GM23338 (cell line): ENCODE results near the gene AKIRIN1. TPM values are rescaled to one million over a fixed set of nuclear protein-coding genes. Genes with fewer than 3 reads are reported as not detected.

Source experiments
- ATAC-seq: fragments of 200-7000 bp; cut with Tn5 transposase; 3 replicates; pipeline ENCODE4 v1.9.1; 2020
- DNase-seq: peaks from one replicate; pipeline ENCODE4 v3.0.0-alpha.2; 2015; ENCODE audit warnings: low spot score
- H2AFZ ChIP-seq: fragments of 200-600 bp; sonication (generic); 2 replicates; pipeline ENCODE4 v1.8.0; 2016; ENCODE audit warnings: antibody characterized with exemption, mild to moderate bottlenecking, moderate library complexity
- H3F3A ChIP-seq: fragments of 200-600 bp; sonication (generic); replicated peaks from 2 replicates; pipeline ENCODE4 v1.8.0; 2017; ENCODE audit warnings: antibody characterized with exemption, mixed run types, low read depth
- H3K27ac ChIP-seq: fragments of 200-600 bp; sonication (generic); 2 replicates; pipeline ENCODE4 v1.6.1; 2016; ENCODE audit warnings: low read depth
- H3K27me3 ChIP-seq: fragments of 200-600 bp; sonication (generic); 2 replicates; pipeline ENCODE4 v1.8.0; 2016; ENCODE audit warnings: mild to moderate bottlenecking, mixed run types, moderate library complexity; ENCODE audit not compliant: insufficient read depth
- H3K36me3 ChIP-seq: fragments of 200-600 bp; sonication (generic); 2 replicates; pipeline ENCODE4 v1.8.0; 2016; ENCODE audit warnings: mild to moderate bottlenecking; ENCODE audit not compliant: insufficient read depth
- H3K4me1 ChIP-seq: fragments of 200-600 bp; sonication (generic); 2 replicates; pipeline ENCODE4 v1.8.0; 2016; ENCODE audit warnings: mild to moderate bottlenecking, moderate library complexity; ENCODE audit not compliant: insufficient read depth
- H3K4me2 ChIP-seq: fragments of 200-600 bp; sonication (generic); 2 replicates; pipeline ENCODE4 v1.7.1; 2017; ENCODE audit warnings: mixed run types
- H3K4me3 ChIP-seq: fragments of 200-600 bp; sonication (generic); 2 replicates; pipeline ENCODE4 v1.6.1; 2016; ENCODE audit warnings: mixed run types
- H3K79me2 ChIP-seq: fragments of 200-600 bp; sonication (generic); replicated peaks from 2 replicates; pipeline ENCODE4 v1.8.0; 2017; ENCODE audit warnings: mild to moderate bottlenecking; ENCODE audit not compliant: insufficient read depth
- H3K9me2 ChIP-seq: fragments of 200-600 bp; sonication (generic); 2 replicates; pipeline ENCODE4 v1.8.0; 2017; ENCODE audit not compliant: insufficient read depth
- H4K20me1 ChIP-seq: fragments of 200-600 bp; sonication (generic); replicated peaks from 2 replicates; pipeline ENCODE4 v1.8.0; 2017; ENCODE audit warnings: mild to moderate bottlenecking; ENCODE audit not compliant: insufficient read depth
- H3K27ac Mint-ChIP-seq: 2 replicates; pipeline ENCODE4 v1.8.0; 2020; ENCODE audit warnings: inconsistent platforms, mild to moderate bottlenecking, moderate library complexity, mixed read lengths
- H3K27me3 Mint-ChIP-seq: 3 replicates; pipeline ENCODE4 v1.8.0; 2022; ENCODE audit warnings: low read depth, mild to moderate bottlenecking, moderate library complexity, mixed read lengths, inconsistent platforms; ENCODE audit not compliant: insufficient read depth, poor library complexity
- H3K36me3 Mint-ChIP-seq: 3 replicates; pipeline ENCODE4 v1.8.0; 2021; ENCODE audit warnings: low read depth, mild to moderate bottlenecking, inconsistent platforms, moderate library complexity, mixed read lengths
- H3K4me1 Mint-ChIP-seq: 3 replicates; pipeline ENCODE4 v1.8.0; 2020; ENCODE audit warnings: mild to moderate bottlenecking, inconsistent platforms, mixed read lengths
- H3K4me3 Mint-ChIP-seq: 3 replicates; pipeline ENCODE4 v1.8.0; 2021; ENCODE audit warnings: moderate library complexity, mild to moderate bottlenecking, inconsistent platforms, mixed read lengths
- H3K9me3 Mint-ChIP-seq: 3 replicates; pipeline ENCODE4 v1.8.0; 2020; ENCODE audit warnings: moderate library complexity, mild to moderate bottlenecking, inconsistent platforms, mixed read lengths
- CREB1 ChIP-seq: fragments of 250-450 bp; sonication (Bioruptor Pico); IDR thresholded peaks from 2 replicates; pipeline ENCODE4 v1.5.0; 2020; ENCODE audit warnings: low read depth, mild to moderate bottlenecking, moderate library complexity
- EZH2phosphoT487 ChIP-seq: fragments of 200-600 bp; sonication (generic); IDR thresholded peaks from one replicate; pipeline ENCODE4 v1.8.1; 2018; ENCODE audit warnings: antibody characterized with exemption; ENCODE audit not compliant: unreplicated experiment
- NANOG ChIP-seq: IDR thresholded peaks from 2 replicates; pipeline ENCODE4 v1.6.1; 2016; ENCODE audit warnings: antibody characterized with exemption, borderline replicate concordance
- POLR2AphosphoS5 ChIP-seq: IDR thresholded peaks from 2 replicates; pipeline ENCODE4 v1.6.1; 2016; ENCODE audit warnings: antibody characterized with exemption, low read depth
- STAT1 ChIP-seq: IDR thresholded peaks from one replicate; pipeline ENCODE4 v1.6.1; 2016; ENCODE audit warnings: antibody characterized with exemption; ENCODE audit not compliant: unreplicated experiment
- ZNF114 ChIP-seq: fragments of 250-450 bp; sonication (Bioruptor Pico); IDR thresholded peaks from 2 replicates; pipeline ENCODE4 v1.5.0; 2020; ENCODE audit warnings: mild to moderate bottlenecking, moderate library complexity
- ZNF331 ChIP-seq: fragments of 250-450 bp; sonication (Bioruptor Pico); IDR thresholded peaks from 2 replicates; pipeline ENCODE4 v1.5.0; 2020; ENCODE audit warnings: low read depth, mild to moderate bottlenecking, moderate library complexity
- polyA plus RNA-seq: library from polyadenylated mRNA; unstranded; fragments of >200 nt; fragmentation: Nextera tagmentation; extraction: Ambion mirVana; gene quantifications from 2 replicates; pipeline ENCODE4 v1.2.1, GENCODE V29; 2016
- total RNA-seq: library from RNA; depleted of rRNA; stranded (reverse); fragments of >200 nt; shearing (Covaris generic); gene quantifications from 2 replicates; pipeline ENCODE4 v1.2.3, GENCODE V29; 2014
- TF ChIP-seq, protein P1 (sequence below): IDR thresholded peaks from 2 replicates; pipeline ENCODE4 v1.6.1; 2016; ENCODE audit warnings: antibody characterized with exemption
- TF ChIP-seq, protein P2 (sequence below), 2 experiments: fragments of 200-600 bp in 1 of 2; sonication (generic) in 1 of 2; conservative IDR thresholded peaks; 2 replicates each; pipeline versions ENCODE4 v1.5.1 to v1.6.1; 2016 to 2017; ENCODE audit warnings: antibody characterized with exemption in 2 of 2, low read depth in 2 of 2, mild to moderate bottlenecking in 2 of 2, moderate library complexity in 1 of 2
- TF ChIP-seq, protein P3 (sequence below): IDR thresholded peaks from one replicate; pipeline ENCODE4 v1.6.1; 2018; ENCODE audit warnings: antibody characterized with exemption; ENCODE audit not compliant: unreplicated experiment

Gene AKIRIN1
- total and polyA plus RNA-seq, 2 experiments from 2014 or later = 162 to 254 TPM

DNA sequence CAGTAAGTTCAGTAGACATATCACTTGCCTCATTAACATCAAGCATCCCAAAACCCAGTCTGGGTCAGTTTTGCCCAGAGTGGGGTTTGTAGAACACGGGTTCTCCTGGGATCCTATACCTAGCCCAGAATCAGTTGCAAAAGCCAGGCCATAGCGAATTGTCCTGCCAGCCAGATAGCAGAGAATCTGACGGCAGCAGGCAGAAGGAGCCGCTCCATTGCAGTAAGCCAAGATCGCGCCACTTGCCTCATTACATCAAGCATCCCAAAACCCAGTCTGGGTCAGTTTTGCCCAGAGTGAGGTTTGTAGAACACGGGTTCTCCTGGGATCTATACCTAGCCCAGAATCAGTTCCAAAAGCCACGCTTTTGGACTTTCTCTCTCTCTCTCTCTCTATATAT is 54.2 kb downstream of the AKIRIN1 start (continued):
- TF ChIP-seq, protein P1, sequence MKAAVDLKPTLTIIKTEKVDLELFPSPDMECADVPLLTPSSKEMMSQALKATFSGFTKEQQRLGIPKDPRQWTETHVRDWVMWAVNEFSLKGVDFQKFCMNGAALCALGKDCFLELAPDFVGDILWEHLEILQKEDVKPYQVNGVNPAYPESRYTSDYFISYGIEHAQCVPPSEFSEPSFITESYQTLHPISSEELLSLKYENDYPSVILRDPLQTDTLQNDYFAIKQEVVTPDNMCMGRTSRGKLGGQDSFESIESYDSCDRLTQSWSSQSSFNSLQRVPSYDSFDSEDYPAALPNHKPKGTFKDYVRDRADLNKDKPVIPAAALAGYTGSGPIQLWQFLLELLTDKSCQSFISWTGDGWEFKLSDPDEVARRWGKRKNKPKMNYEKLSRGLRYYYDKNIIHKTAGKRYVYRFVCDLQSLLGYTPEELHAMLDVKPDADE = no peak
- TF ChIP-seq POLR2AphosphoS5 (no peak), ZNF331 (no peak), NANOG (no peak), EZH2phosphoT487 (no peak), ZNF114 (CRISPR knock-in tag) (no peak)
- TF ChIP-seq, protein P2, sequence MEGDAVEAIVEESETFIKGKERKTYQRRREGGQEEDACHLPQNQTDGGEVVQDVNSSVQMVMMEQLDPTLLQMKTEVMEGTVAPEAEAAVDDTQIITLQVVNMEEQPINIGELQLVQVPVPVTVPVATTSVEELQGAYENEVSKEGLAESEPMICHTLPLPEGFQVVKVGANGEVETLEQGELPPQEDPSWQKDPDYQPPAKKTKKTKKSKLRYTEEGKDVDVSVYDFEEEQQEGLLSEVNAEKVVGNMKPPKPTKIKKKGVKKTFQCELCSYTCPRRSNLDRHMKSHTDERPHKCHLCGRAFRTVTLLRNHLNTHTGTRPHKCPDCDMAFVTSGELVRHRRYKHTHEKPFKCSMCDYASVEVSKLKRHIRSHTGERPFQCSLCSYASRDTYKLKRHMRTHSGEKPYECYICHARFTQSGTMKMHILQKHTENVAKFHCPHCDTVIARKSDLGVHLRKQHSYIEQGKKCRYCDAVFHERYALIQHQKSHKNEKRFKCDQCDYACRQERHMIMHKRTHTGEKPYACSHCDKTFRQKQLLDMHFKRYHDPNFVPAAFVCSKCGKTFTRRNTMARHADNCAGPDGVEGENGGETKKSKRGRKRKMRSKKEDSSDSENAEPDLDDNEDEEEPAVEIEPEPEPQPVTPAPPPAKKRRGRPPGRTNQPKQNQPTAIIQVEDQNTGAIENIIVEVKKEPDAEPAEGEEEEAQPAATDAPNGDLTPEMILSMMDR (conservative IDR thresholded peaks at IDR 0.05; ENCODE audit: low read depth in 2 of 2) = no peak
- TF ChIP-seq, protein P3, sequence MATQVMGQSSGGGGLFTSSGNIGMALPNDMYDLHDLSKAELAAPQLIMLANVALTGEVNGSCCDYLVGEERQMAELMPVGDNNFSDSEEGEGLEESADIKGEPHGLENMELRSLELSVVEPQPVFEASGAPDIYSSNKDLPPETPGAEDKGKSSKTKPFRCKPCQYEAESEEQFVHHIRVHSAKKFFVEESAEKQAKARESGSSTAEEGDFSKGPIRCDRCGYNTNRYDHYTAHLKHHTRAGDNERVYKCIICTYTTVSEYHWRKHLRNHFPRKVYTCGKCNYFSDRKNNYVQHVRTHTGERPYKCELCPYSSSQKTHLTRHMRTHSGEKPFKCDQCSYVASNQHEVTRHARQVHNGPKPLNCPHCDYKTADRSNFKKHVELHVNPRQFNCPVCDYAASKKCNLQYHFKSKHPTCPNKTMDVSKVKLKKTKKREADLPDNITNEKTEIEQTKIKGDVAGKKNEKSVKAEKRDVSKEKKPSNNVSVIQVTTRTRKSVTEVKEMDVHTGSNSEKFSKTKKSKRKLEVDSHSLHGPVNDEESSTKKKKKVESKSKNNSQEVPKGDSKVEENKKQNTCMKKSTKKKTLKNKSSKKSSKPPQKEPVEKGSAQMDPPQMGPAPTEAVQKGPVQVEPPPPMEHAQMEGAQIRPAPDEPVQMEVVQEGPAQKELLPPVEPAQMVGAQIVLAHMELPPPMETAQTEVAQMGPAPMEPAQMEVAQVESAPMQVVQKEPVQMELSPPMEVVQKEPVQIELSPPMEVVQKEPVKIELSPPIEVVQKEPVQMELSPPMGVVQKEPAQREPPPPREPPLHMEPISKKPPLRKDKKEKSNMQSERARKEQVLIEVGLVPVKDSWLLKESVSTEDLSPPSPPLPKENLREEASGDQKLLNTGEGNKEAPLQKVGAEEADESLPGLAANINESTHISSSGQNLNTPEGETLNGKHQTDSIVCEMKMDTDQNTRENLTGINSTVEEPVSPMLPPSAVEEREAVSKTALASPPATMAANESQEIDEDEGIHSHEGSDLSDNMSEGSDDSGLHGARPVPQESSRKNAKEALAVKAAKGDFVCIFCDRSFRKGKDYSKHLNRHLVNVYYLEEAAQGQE = no peak

DNA sequence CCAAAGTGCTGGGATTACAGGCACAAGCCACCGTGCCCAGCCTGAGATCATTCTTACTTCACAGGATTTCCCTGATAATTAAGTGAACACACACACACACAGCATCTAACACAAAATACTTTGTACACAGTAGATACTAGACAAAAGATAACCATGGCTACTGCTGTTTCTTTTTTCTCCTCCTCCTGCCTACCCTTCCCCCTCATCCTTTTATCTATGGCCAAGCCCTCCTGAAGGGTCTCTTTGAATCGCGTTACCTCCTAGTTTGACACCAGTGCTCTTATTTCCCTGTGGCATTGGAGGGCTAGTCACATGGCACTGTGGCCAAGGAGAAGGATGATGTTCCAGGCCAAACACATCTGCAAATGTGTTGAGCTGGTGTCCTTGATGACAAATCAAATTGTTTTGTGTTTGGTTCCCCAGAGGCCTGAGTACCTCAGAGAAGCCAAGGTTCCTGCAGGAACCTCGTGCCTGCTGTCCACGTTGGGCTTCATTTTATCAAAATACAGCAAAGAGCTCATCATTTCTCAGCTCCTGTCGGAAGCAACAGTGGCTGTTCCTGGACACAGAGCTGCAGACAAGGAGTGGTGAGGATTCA is 55.6 kb downstream of the AKIRIN1 start:
- DNase-seq = no peak
- peaks cover 11% of the 10 kb centered on the region; the same call in 2 of the 3 replicates for H3K4me1 Mint-ChIP-seq
- Histone ChIP-seq H3K79me2 (no peaks in the 10 kb centered on the region), H3K4me3 (no peak overlapping the region), H3K27ac (no peak overlapping the region), H4K20me1 (no peaks in the 10 kb centered on the region), H3K9me2 (no peaks in the 10 kb centered on the region), H3K4me1 (peaks cover 3% of the 10 kb centered on the region; the same call in 1 of the 2 replicates), H3K27me3 (no peaks in the 10 kb centered on the region), H3K4me2 (no peak overlapping the region), H2AFZ (no peak overlapping the region), H3K36me3 (peaks cover 3% of the 10 kb centered on the region; the same call in 1 of the 2 replicates), H3F3A (no peaks in the 10 kb centered on the region)
- no peak overlapping the region for H3K4me3 Mint-ChIP-seq
- peaks cover 5% of the 10 kb centered on the region for H3K27me3 Mint-ChIP-seq
- ATAC-seq = no peak
- H3K9me3 Mint-ChIP-seq = no peaks in the 10 kb centered on the region
- peaks cover 21% of the 10 kb centered on the region for H3K36me3 Mint-ChIP-seq
- H3K27ac Mint-ChIP-seq = peak overlapping the region; percentile 7; the same call in 1 of the 2 replicates
- TF ChIP-seq ZNF331 = no peak
- TF ChIP-seq, protein P3 = no peak
- no peak for TF ChIP-seq NANOG
- no peak for TF ChIP-seq ZNF114 (CRISPR knock-in tag)
- TF ChIP-seq CREB1 (CRISPR knock-in tag) = no peak
- TF ChIP-seq STAT1 = no peak
